RPMI7951 (cell line): ENCODE measurements around the gene ASIC4. TPM values are rescaled to one million over a fixed set of nuclear protein-coding genes. Genes with fewer than 3 reads are reported as not detected.

ENCODE experiments used
- total RNA-seq: library from RNA; depleted of rRNA; stranded (reverse); fragments of >200 nt; shearing (Covaris generic); gene quantifications from 2 replicates; pipeline ENCODE4 v1.2.3, GENCODE V29; 2014; rRNA removed

ASIC4 gene
- total RNA-seq, 1 experiment from 2014 or later: not detected

Other genes starting within 250 kb of the ASIC4 start
- 33.8 and 39.8 TPM in 2 replicates for gene DNAJB2, start 235.1 kb upstream of the ASIC4 start, total RNA-seq
- 3.2 and 4.4 TPM in 2 replicates for gene PTPRN, start 205.1 kb upstream of the ASIC4 start, total RNA-seq
- not detected in 2 replicates for gene RESP18, start 181.7 kb upstream of the ASIC4 start, total RNA-seq
- 80.4 and 101 TPM in 2 replicates for gene DNPEP, start 126.6 kb upstream of the ASIC4 start, total RNA-seq
- 0.20 and 0.60 TPM in 2 replicates for gene DES, start 96.1 kb upstream of the ASIC4 start, total RNA-seq
- 32.7 and 33.3 TPM in 2 replicates for gene SPEG, start 79.6 kb upstream of the ASIC4 start, total RNA-seq
- gene GMPPA, start 15.6 kb upstream of the ASIC4 start, total RNA-seq: 87.5 and 91.9 TPM in 2 replicates
- 73.7 and 98.6 TPM in 2 replicates for gene CHPF, start 29.3 kb downstream of the ASIC4 start, total RNA-seq
- 2.3 and 2.6 TPM in 2 replicates for gene TMEM198, start 29.5 kb downstream of the ASIC4 start, total RNA-seq
- 41.5 and 42.8 TPM in 2 replicates for gene OBSL1, start 57.1 kb downstream of the ASIC4 start, total RNA-seq
- 0.10 and 0.12 TPM in 2 replicates for gene INHA, start 57.8 kb downstream of the ASIC4 start, total RNA-seq
- gene STK11IP, start 83.4 kb downstream of the ASIC4 start, total RNA-seq: 16.8 and 20.7 TPM in 2 replicates
- gene SLC4A3, start 113.1 kb downstream of the ASIC4 start, total RNA-seq: 2.8 and 3.0 TPM in 2 replicates